Gastrocnemius medialis (tissue), 4 donors: ENCODE data around the gene NBEA.

Experiments used
- POLR2A ChIP-seq, 2 donors: fragments of 450-650 bp; IDR thresholded peaks; one replicate each; pipeline ENCODE4 v1.6.1; 2017; ENCODE audit warnings: antibody characterized with exemption in 2 of 2, mild to moderate bottlenecking in 2 of 2, moderate library complexity in 2 of 2
- TF ChIP-seq, protein P1 (sequence below), 5 experiments: fragments of 450-650 bp in 3 of 5; fragments of 200-600 bp in 2 of 5; sonication (generic) in 2 of 5; IDR thresholded peaks in 4 of 5; conservative IDR thresholded peaks in 1 of 5; 1 replicate in 4 of 5; 2 replicates in 1 of 5; pipeline ENCODE4 v1.5.1; 2016 to 2019; ENCODE audit warnings: antibody characterized with exemption in 5 of 5, mild to moderate bottlenecking in 3 of 5, moderate library complexity in 3 of 5

DNA sequence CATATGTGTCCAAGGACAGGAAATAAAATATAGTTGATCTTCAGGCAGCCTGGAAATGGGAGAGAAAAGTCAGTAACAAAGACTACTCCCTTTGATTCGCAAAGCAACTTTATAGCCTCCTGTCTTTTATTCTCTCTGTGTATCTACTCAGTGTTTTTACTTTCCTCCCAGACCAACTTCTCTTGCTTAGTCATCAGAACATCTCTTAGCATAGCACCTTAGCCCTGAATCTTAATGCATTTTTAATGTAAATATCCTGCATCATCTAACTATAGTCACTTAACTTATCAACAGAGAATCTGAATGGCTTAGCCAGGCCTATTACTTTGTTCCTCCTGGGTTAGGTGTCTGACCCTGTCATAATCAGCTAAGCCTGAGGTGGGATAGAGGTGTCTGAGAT lies 296.2 kb downstream of the NBEA start:
- TF ChIP-seq, protein P1, sequence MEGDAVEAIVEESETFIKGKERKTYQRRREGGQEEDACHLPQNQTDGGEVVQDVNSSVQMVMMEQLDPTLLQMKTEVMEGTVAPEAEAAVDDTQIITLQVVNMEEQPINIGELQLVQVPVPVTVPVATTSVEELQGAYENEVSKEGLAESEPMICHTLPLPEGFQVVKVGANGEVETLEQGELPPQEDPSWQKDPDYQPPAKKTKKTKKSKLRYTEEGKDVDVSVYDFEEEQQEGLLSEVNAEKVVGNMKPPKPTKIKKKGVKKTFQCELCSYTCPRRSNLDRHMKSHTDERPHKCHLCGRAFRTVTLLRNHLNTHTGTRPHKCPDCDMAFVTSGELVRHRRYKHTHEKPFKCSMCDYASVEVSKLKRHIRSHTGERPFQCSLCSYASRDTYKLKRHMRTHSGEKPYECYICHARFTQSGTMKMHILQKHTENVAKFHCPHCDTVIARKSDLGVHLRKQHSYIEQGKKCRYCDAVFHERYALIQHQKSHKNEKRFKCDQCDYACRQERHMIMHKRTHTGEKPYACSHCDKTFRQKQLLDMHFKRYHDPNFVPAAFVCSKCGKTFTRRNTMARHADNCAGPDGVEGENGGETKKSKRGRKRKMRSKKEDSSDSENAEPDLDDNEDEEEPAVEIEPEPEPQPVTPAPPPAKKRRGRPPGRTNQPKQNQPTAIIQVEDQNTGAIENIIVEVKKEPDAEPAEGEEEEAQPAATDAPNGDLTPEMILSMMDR (IDR thresholded peaks at IDR 0.05 in 4 of 5, conservative IDR thresholded peaks at IDR 0.05 in 1 of 5), result no peak
- TF ChIP-seq POLR2A (IDR thresholded peaks at IDR 0.05), result no peak
